Measurements from ENCODE around the gene CHD3.

The CHD3 gene

GRCh38 chr17:7850701-7851437, 37.7 kb upstream of the CHD3 start:
- no peak for TF ChIP-seq CTCF (IDR thresholded peaks at IDR 0.05; ENCODE audit: control insufficient read depth, insufficient read depth, low read depth, low read length, missing control alignments)
- DNase-seq (ENCODE audit: low read depth), result no peak
- H3K4me3 ChIP-seq (ENCODE audit: control insufficient read depth, low read depth, low read length), result no peak overlapping the region

GRCh38 chr17:7851438-7852261, 36.9 kb upstream of the CHD3 start:
- peak; percentile 95 for TF ChIP-seq CTCF (IDR thresholded peaks at IDR 0.05; ENCODE audit: control insufficient read depth, insufficient read depth, low read depth, low read length, missing control alignments)
- no peak for DNase-seq (ENCODE audit: low read depth)

GRCh38 chr17:7852262-7852670, 36.3 kb upstream of the CHD3 start:
- no peak for DNase-seq (ENCODE audit: low read depth)
- TF ChIP-seq CTCF (IDR thresholded peaks at IDR 0.05; ENCODE audit: control insufficient read depth, insufficient read depth, low read depth, low read length, missing control alignments), result no peak

More at GRCh38 chr17:7851438-7852261, 36.9 kb upstream of the CHD3 start:
- H3K4me3 ChIP-seq (ENCODE audit: control insufficient read depth, low read depth, low read length), result no peak overlapping the region

GRCh38 chr17:7852919-7853690, 35.5 kb upstream of the CHD3 start:
- no peak overlapping the region for H3K4me3 ChIP-seq (ENCODE audit: control insufficient read depth, low read depth, low read length)
- DNase-seq (ENCODE audit: low read depth), result no peak
- no peak for TF ChIP-seq CTCF (IDR thresholded peaks at IDR 0.05; ENCODE audit: control insufficient read depth, insufficient read depth, low read depth, low read length, missing control alignments)

More at GRCh38 chr17:7852262-7852670, 36.3 kb upstream of the CHD3 start:
- H3K4me3 ChIP-seq (ENCODE audit: control insufficient read depth, low read depth, low read length), result no peak overlapping the region

GRCh38 chr17:7853691-7854038, 34.9 kb upstream of the CHD3 start:
- TF ChIP-seq CTCF (IDR thresholded peaks at IDR 0.05; ENCODE audit: control insufficient read depth, insufficient read depth, low read depth, low read length, missing control alignments), result no peak
- H3K4me3 ChIP-seq (ENCODE audit: control insufficient read depth, low read depth, low read length), result no peak overlapping the region
- DNase-seq (ENCODE audit: low read depth), result no peak

- no peak for TF ChIP-seq CTCF (IDR thresholded peaks at IDR 0.05; ENCODE audit: control insufficient read depth, insufficient read depth, low read depth, low read length, missing control alignments)
- no peak overlapping the region for H3K4me3 ChIP-seq (ENCODE audit: control insufficient read depth, low read depth, low read length)
Measured at GRCh38 chr17:7854078-7854777, 34.4 kb upstream of the CHD3 start.

More at GRCh38 chr17:7854078-7854777, 34.4 kb upstream of the CHD3 start:
- DNase-seq (ENCODE audit: low read depth), result no peak

Measured in AG09309 (cell line).